Measurements from ENCODE around the gene SCN5A. TPM values are rescaled to one million over a fixed set of nuclear protein-coding genes. Genes with fewer than 3 reads are reported as not detected.
A peak's percentile ranks its signal among the peaks of the same experiment; 100 is the strongest.

The SCN5A gene
- total and polyA plus RNA-seq, 8 donors = 0.09 to 0.97 (median 0.83) TPM

DNA sequence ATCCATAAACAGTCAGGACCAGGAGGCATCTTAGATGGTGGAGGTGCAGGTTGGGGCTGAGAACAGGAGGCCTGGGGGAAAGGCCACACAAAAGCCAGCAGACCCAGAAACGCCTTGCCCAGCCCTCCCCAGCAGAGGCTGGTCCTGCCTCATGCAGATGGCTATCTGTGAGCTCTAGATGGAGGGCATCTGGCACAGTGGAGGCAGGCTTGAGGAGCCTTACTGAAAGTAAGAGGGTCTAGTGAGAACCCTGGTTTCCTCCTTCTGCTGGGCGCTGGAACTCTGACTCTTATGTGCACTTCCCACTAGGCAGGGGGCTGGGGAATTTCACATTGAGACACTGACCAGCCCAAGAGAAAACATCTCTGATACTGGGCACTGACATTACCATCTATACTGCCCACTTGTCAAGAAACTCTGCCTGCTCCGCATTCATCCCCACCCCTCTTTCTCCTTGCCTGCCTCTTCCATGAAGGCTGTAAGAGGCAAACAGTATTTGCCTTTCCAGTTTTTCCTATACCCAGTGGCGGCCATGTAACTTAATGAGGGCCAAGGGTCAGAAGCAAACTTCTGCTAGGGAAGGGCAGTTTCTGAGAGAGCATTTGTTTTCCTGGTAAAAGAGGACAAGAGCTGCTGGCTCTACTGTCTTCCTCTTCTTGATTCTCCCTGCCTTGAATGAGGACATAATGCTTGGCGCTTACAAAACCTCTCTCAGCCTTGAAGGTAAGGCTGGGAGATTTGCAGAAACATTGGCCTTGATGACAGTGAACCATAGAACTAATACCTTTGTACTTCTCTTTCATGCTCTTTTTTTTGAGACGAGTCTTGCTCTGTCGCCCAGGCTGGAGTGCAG is 4.4 kb upstream of the SCN5A start:
- H3K27me3 ChIP-seq = peaks cover 28 to 98% of the 10 kb centered on the region in 2 donors
- no peaks in the 10 kb centered on the region for H3K36me3 ChIP-seq
- DNase-seq (no peak), ATAC-seq (no peak)
- peaks cover 0 to 1% of the 10 kb centered on the region in 2 donors for H3K9me3 ChIP-seq
- peak overlapping the region in 1 of 2 donors; percentile 48 for H3K27ac ChIP-seq
- TF ChIP-seq, protein P1, sequence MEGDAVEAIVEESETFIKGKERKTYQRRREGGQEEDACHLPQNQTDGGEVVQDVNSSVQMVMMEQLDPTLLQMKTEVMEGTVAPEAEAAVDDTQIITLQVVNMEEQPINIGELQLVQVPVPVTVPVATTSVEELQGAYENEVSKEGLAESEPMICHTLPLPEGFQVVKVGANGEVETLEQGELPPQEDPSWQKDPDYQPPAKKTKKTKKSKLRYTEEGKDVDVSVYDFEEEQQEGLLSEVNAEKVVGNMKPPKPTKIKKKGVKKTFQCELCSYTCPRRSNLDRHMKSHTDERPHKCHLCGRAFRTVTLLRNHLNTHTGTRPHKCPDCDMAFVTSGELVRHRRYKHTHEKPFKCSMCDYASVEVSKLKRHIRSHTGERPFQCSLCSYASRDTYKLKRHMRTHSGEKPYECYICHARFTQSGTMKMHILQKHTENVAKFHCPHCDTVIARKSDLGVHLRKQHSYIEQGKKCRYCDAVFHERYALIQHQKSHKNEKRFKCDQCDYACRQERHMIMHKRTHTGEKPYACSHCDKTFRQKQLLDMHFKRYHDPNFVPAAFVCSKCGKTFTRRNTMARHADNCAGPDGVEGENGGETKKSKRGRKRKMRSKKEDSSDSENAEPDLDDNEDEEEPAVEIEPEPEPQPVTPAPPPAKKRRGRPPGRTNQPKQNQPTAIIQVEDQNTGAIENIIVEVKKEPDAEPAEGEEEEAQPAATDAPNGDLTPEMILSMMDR (IDR thresholded peaks at IDR 0.05) = no peak
- no peak overlapping the region for H3K4me3 ChIP-seq
- intact Hi-C loops (cut with DNase I) = no loop called here
- H3K4me1 ChIP-seq = peaks cover 4 to 18% of the 10 kb centered on the region in 2 donors

DNA sequence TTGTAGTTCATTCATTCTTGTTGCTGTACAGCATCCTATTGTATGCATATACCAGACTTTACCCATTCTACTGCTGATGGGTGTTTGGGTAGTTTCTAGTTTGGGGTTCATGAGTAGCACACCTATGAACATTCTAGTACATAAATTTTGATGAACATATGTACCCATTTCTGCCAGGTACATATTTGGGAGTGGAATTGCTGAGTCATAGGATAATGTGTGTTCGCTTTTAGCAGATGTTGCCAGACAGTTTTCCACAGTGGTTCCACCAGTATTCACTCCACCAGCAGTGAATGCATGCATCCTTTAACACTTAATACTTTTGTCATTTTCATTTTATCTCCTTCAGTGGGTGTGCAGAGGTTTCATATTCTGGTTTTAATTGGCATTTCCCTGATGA is 3.4 kb upstream of the SCN5A start:
- H3K27ac ChIP-seq = no peak overlapping the region
- peaks cover 0 to 1% of the 10 kb centered on the region in 2 donors for H3K9me3 ChIP-seq
- intact Hi-C loops (cut with DNase I) = no loop called here
- no peaks in the 10 kb centered on the region for H3K36me3 ChIP-seq
- H3K4me1 ChIP-seq = peaks cover 5 to 23% of the 10 kb centered on the region in 2 donors
- ATAC-seq (no peak), DNase-seq (no peak)
- TF ChIP-seq, protein P1 (IDR thresholded peaks at IDR 0.05) = no peak
- peaks cover 28 to 98% of the 10 kb centered on the region in 2 donors for H3K27me3 ChIP-seq
- H3K4me3 ChIP-seq = no peak overlapping the region

DNA sequence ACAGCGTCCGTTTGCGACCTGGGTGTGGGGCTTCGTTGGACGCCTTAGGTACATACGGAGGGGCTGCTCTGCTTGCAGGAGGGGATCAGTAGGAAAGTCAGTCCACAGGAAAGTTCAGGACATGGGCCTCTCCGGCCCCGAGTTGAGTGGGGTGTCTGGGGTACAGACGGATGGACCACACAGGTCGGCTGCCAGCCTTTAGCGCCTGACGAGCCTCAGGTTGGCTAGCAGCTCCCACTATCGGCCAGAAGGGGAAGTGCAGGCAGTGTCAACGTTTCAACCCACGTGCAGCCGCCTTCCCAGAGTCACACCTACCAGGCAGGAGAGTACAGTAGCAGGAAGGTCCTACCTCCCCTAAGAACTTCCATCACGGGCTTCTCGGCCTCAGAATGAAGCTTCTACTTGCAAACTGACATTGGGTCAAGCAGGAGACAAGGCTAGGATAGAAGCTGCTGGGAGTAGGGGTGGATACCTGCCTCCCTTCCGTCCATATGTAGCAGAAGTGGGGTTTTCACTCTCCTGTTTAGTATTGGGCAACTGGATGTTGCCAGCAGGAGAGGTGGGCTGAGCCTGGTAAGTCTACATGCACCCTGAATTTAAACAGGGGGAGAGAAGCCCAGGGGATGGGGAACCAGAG is 1.8 kb upstream of the SCN5A start:
- Histone ChIP-seq H3K9me3 (peaks cover 0 to 1% of the 10 kb centered on the region in 2 donors), H3K4me1 (peaks cover 5 to 23% of the 10 kb centered on the region in 2 donors), H3K36me3 (no peaks in the 10 kb centered on the region), H3K4me3 (no peak overlapping the region), H3K27me3 (peaks cover 38 to 98% of the 10 kb centered on the region in 2 donors), H3K27ac (no peak overlapping the region)
- ATAC-seq = peak; percentile 88
- DNase-seq = peak; percentile 48 to 88 (median 66)
- intact Hi-C loops (cut with DNase I) = no loop called here
- TF ChIP-seq, protein P1 (IDR thresholded peaks at IDR 0.05) = peak; percentile 92 to 94

DNA sequence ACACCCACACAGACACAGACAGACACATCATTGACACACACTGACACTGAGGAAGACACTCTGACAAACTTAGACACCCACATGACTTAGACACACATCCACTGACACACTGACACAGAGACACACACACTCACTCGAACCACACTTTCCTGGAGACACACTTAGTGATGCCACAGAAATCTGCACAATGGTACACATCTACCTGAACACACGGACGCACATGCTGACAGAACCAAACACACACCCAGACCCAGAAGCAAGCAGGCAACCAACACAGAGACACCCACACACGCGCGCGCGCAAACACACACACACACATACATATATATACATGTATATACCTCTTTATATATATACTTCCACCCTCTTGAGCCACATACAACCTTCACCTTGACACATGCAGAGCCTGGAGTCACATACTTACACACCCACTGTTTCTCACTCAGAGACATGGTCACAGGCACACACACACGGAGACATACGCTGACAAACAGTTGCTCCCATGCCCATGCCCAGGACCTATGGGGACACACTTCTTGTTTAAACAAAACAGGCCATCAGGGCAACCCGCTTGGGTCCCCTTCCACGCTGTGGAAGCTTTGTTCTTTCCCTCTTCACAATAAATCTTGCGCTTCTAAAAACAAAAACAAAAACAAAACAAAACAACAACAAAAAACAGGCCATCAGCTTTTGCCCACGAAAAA is 913 bp upstream of the SCN5A start:
- Histone ChIP-seq H3K4me3 (no peak overlapping the region), H3K36me3 (no peaks in the 10 kb centered on the region), H3K27ac (no peak overlapping the region), H3K4me1 (peaks cover 5 to 23% of the 10 kb centered on the region in 2 donors), H3K9me3 (peaks cover 0 to 1% of the 10 kb centered on the region in 2 donors), H3K27me3 (peaks cover 30 to 98% of the 10 kb centered on the region in 2 donors)
- no peak for DNase-seq
- no peak for ATAC-seq
- TF ChIP-seq, protein P1 (IDR thresholded peaks at IDR 0.05) = no peak
- intact Hi-C loops (cut with DNase I) = no loop called here

Measured in left lung (tissue), 10 donors.